Cardiac muscle cell (in vitro differentiated cells and primary cell): Measurements from ENCODE around the gene SNCAIP. TPM values are rescaled to one million over a fixed set of nuclear protein-coding genes. Genes with fewer than 3 reads are reported as not detected.

Experiments
- DNase-seq, 2 donors: peaks; one replicate each; pipeline versions ENCODE4 v3.0.0 to v3.0.0-alpha.2; 2010 to 2017; ENCODE audit warnings: low read depth in 1 of 2, low spot score in 1 of 2
- H3K27ac ChIP-seq: fragments of 200-600 bp; sonication (generic); 2 replicates; pipeline ENCODE4 v1.5.1; 2016
- H3K27me3 ChIP-seq: fragments of 200-600 bp; sonication (generic); 2 replicates; pipeline ENCODE4 v1.6.0; 2016; ENCODE audit warnings: control low read depth
- H3K36me3 ChIP-seq: fragments of 200-600 bp; sonication (generic); 2 replicates; pipeline ENCODE4 v1.5.1; 2016; ENCODE audit warnings: control low read depth
- H3K4me1 ChIP-seq: fragments of 200-600 bp; sonication (generic); 2 replicates; pipeline ENCODE4 v1.8.1; 2017; ENCODE audit warnings: low read depth, mild to moderate bottlenecking, mixed run types
- H3K4me3 ChIP-seq: fragments of 200-600 bp; sonication (generic); 2 replicates; pipeline ENCODE4 v1.5.1; 2016; ENCODE audit warnings: mild to moderate bottlenecking
- H3K9me3 ChIP-seq: fragments of 200-600 bp; sonication (generic); 2 replicates; pipeline ENCODE4 v1.5.1; 2017; ENCODE audit warnings: low read depth, mild to moderate bottlenecking, control low read depth
- CTCF ChIP-seq: IDR thresholded peaks from 2 replicates; pipeline ENCODE4 v1.5.1; 2012; ENCODE audit warnings: low read depth, mild to moderate bottlenecking, low read length
- polyA plus RNA-seq: library from polyadenylated mRNA; unstranded; fragments of >200 nt; fragmentation: Nextera tagmentation; extraction: Ambion mirVana; gene quantifications from 2 replicates; pipeline ENCODE4 v1.2.1, GENCODE V29; 2016
- total RNA-seq: library from RNA; depleted of rRNA; stranded (reverse); fragments of >200 nt; gene quantifications from 2 replicates; pipeline ENCODE4 v1.2.3, GENCODE V29; 2016

SNCAIP gene
- total and polyA plus RNA-seq, 2 experiments from 2014 or later = 9.0 to 14.1 TPM

GRCh38 chr5:122454541-122454940 lies 142.5 kb downstream of the SNCAIP start:
- no peak for TF ChIP-seq CTCF
- H3K27me3 ChIP-seq = no peaks in the 10 kb centered on the region
- no peak overlapping the region for H3K27ac ChIP-seq
- no peaks in the 10 kb centered on the region for H3K4me1 ChIP-seq
- H3K9me3 ChIP-seq = no peaks in the 10 kb centered on the region
- no peaks in the 10 kb centered on the region for H3K36me3 ChIP-seq
- no peak overlapping the region for H3K4me3 ChIP-seq
- DNase-seq = no peak

GRCh38 chr5:122455939-122456338 lies 143.9 kb downstream of the SNCAIP start:
- Histone ChIP-seq H3K4me1 (no peaks in the 10 kb centered on the region), H3K4me3 (no peak overlapping the region), H3K27ac (no peak overlapping the region), H3K27me3 (no peaks in the 10 kb centered on the region), H3K36me3 (no peaks in the 10 kb centered on the region), H3K9me3 (no peaks in the 10 kb centered on the region)
- DNase-seq = no peak
- TF ChIP-seq CTCF = no peak

- Histone ChIP-seq H3K27me3 (no peaks in the 10 kb centered on the region), H3K27ac (no peak overlapping the region), H3K9me3 (no peaks in the 10 kb centered on the region), H3K4me3 (no peak overlapping the region), H3K36me3 (no peaks in the 10 kb centered on the region), H3K4me1 (no peaks in the 10 kb centered on the region)
- DNase-seq = no peak
- no peak for TF ChIP-seq CTCF
Observed at GRCh38 chr5:122457178-122457826, 145.3 kb downstream of the SNCAIP start.

- DNase-seq = peak; percentile 39 to 49
- Histone ChIP-seq H3K27ac (no peak overlapping the region), H3K4me3 (no peak overlapping the region), H3K4me1 (no peaks in the 10 kb centered on the region), H3K9me3 (no peaks in the 10 kb centered on the region), H3K36me3 (no peaks in the 10 kb centered on the region), H3K27me3 (no peaks in the 10 kb centered on the region)
- TF ChIP-seq CTCF = peak; percentile 59
Observed at GRCh38 chr5:122458278-122458872, 146.3 kb downstream of the SNCAIP start.

GRCh38 chr5:122462486-122462885 lies 150.4 kb downstream of the SNCAIP start:
- H3K9me3 ChIP-seq = no peaks in the 10 kb centered on the region
- H3K27ac ChIP-seq = no peak overlapping the region
- TF ChIP-seq CTCF = no peak
- H3K4me3 ChIP-seq = no peak overlapping the region
- no peaks in the 10 kb centered on the region for H3K4me1 ChIP-seq
- no peaks in the 10 kb centered on the region for H3K36me3 ChIP-seq
- DNase-seq = no peak
- H3K27me3 ChIP-seq = no peaks in the 10 kb centered on the region
